Astrocyte (in vitro differentiated cells and primary cell): Measurements from ENCODE around the gene DDC. TPM values are rescaled to one million over a fixed set of nuclear protein-coding genes. Genes with fewer than 3 reads are reported as not detected.

ENCODE experiments used
- DNase-seq: peaks from one replicate; pipeline ENCODE4 v3.0.0-alpha.2; 2010; ENCODE audit warnings: low read depth
- FAIRE-seq: peaks from 2 replicates; lab custom pipeline; 2011; peaks lifted over from hg19 to GRCh38; lab: Jason Lieb, UNC
- H2AFZ ChIP-seq: 2 replicates; pipeline ENCODE4 v1.6.0; 2012; ENCODE audit warnings: low read depth, low read length, inconsistent platforms
- H3K27ac ChIP-seq: 2 replicates; pipeline ENCODE4 v1.5.1; 2011; ENCODE audit warnings: low read depth, low read length, inconsistent platforms
- H3K27me3 ChIP-seq: 2 replicates; pipeline ENCODE4 v1.6.0; 2011; ENCODE audit warnings: low read length, inconsistent platforms; ENCODE audit not compliant: insufficient read depth
- H3K36me3 ChIP-seq: 2 replicates; pipeline ENCODE4 v1.5.1; 2011; ENCODE audit warnings: low read length, inconsistent platforms; ENCODE audit not compliant: insufficient read depth
- H3K4me1 ChIP-seq: 2 replicates; pipeline ENCODE4 v1.5.1; 2011; ENCODE audit warnings: low read length, inconsistent platforms; ENCODE audit not compliant: insufficient read depth
- H3K4me2 ChIP-seq: 2 replicates; pipeline ENCODE4 v1.6.0; 2012; ENCODE audit warnings: low read length, inconsistent platforms
- H3K4me3 ChIP-seq: 2 replicates; pipeline ENCODE4 v1.5.1; 2011; ENCODE audit warnings: low read depth, mild to moderate bottlenecking, low read length, inconsistent platforms; ENCODE audit not compliant: insufficient read depth
- H3K79me2 ChIP-seq: 2 replicates; pipeline ENCODE4 v1.6.0; 2012; ENCODE audit warnings: mild to moderate bottlenecking, low read length, inconsistent platforms; ENCODE audit not compliant: insufficient read depth
- H3K9ac ChIP-seq: 2 replicates; pipeline ENCODE4 v1.6.0; 2012; ENCODE audit warnings: mild to moderate bottlenecking, low read length, inconsistent platforms
- H3K9me3 ChIP-seq: 2 replicates; pipeline ENCODE4 v1.5.1; 2012; ENCODE audit warnings: low read depth, mild to moderate bottlenecking, low read length, inconsistent platforms; ENCODE audit not compliant: insufficient read depth
- H4K20me1 ChIP-seq: 2 replicates; pipeline ENCODE4 v1.6.0; 2012; ENCODE audit warnings: low read length, inconsistent platforms; ENCODE audit not compliant: insufficient read depth
- H3K27ac Mint-ChIP-seq: one replicate; pipeline ENCODE4 v1.8.0; 2021; ENCODE audit warnings: mild to moderate bottlenecking, mixed read lengths; ENCODE audit not compliant: unreplicated experiment
- H3K27me3 Mint-ChIP-seq: one replicate; pipeline ENCODE4 v1.8.0; 2021; ENCODE audit warnings: low read depth, mixed read lengths; ENCODE audit not compliant: unreplicated experiment
- H3K36me3 Mint-ChIP-seq: one replicate; pipeline ENCODE4 v1.8.0; 2021; ENCODE audit warnings: low read depth, mixed read lengths; ENCODE audit not compliant: unreplicated experiment
- H3K4me1 Mint-ChIP-seq: one replicate; pipeline ENCODE4 v1.8.0; 2021; ENCODE audit warnings: low read depth, mixed read lengths; ENCODE audit not compliant: unreplicated experiment
- H3K4me3 Mint-ChIP-seq: one replicate; pipeline ENCODE4 v1.8.0; 2021; ENCODE audit warnings: mild to moderate bottlenecking, moderate library complexity, mixed read lengths; ENCODE audit not compliant: unreplicated experiment
- H3K9me3 Mint-ChIP-seq: one replicate; pipeline ENCODE4 v1.8.0; 2021; ENCODE audit warnings: mild to moderate bottlenecking, mixed read lengths; ENCODE audit not compliant: unreplicated experiment
- CTCF ChIP-seq: IDR thresholded peaks from 2 replicates; pipeline ENCODE4 v1.5.1; 2011; ENCODE audit warnings: low read depth, mild to moderate bottlenecking, inconsistent platforms, low read length, moderate library complexity; ENCODE audit not compliant: insufficient read depth
- EZH2 ChIP-seq: IDR thresholded peaks from 2 replicates; pipeline ENCODE4 v1.6.1; 2012; ENCODE audit warnings: mild to moderate bottlenecking, low read length, inconsistent platforms; ENCODE audit not compliant: insufficient read depth
- total RNA-seq: library from RNA; stranded (reverse); gene quantifications from 2 replicates; pipeline ENCODE4 v1.2.1, GENCODE V29; 2021

The DDC gene
- total RNA-seq, 1 donor from 2014 or later, result not detected

GRCh38 chr7:50467817-50468610, 97.2 kb downstream of the DDC start:
- Mint-ChIP-seq H3K9me3 (no peaks in the 10 kb centered on the region), H3K27ac (no peak overlapping the region), H3K4me1 (peaks cover 6% of the 10 kb centered on the region), H3K27me3 (peaks cover 25% of the 10 kb centered on the region), H3K36me3 (no peaks in the 10 kb centered on the region), H3K4me3 (peak overlapping the region; percentile 55)
- FAIRE-seq, result peak; percentile 39
- H3K27me3 ChIP-seq, result peaks cover 16% of the 10 kb centered on the region
- no peaks in the 10 kb centered on the region for H3K4me1 ChIP-seq
- H3K9ac ChIP-seq, result no peak overlapping the region
- H2AFZ ChIP-seq, result peak overlapping the region; percentile 67
- DNase-seq, result peak; percentile 22
- no peaks in the 10 kb centered on the region for H3K79me2 ChIP-seq
- H3K9me3 ChIP-seq, result no peaks in the 10 kb centered on the region
- TF ChIP-seq EZH2 (no peak), CTCF (peak; percentile 66)
- H3K4me3 ChIP-seq, result no peak overlapping the region
- H4K20me1 ChIP-seq, result no peaks in the 10 kb centered on the region
- H3K27ac ChIP-seq, result no peak overlapping the region
- peak overlapping the region; percentile 63 for H3K4me2 ChIP-seq
- H3K36me3 ChIP-seq, result no peaks in the 10 kb centered on the region

- H3K27ac Mint-ChIP-seq, result no peak overlapping the region
- Histone ChIP-seq H3K79me2 (no peaks in the 10 kb centered on the region), H4K20me1 (no peaks in the 10 kb centered on the region), H3K27me3 (peaks cover 14% of the 10 kb centered on the region), H3K9me3 (no peaks in the 10 kb centered on the region), H2AFZ (no peak overlapping the region), H3K27ac (no peak overlapping the region), H3K4me2 (no peak overlapping the region), H3K4me3 (no peak overlapping the region), H3K9ac (no peak overlapping the region), H3K4me1 (no peaks in the 10 kb centered on the region), H3K36me3 (no peaks in the 10 kb centered on the region)
- FAIRE-seq (no peak), DNase-seq (no peak)
- TF ChIP-seq CTCF, result no peak
- H3K9me3 Mint-ChIP-seq, result no peaks in the 10 kb centered on the region
- peaks cover 6% of the 10 kb centered on the region for H3K4me1 Mint-ChIP-seq
- H3K36me3 Mint-ChIP-seq, result no peaks in the 10 kb centered on the region
- peaks cover 17% of the 10 kb centered on the region for H3K27me3 Mint-ChIP-seq
- H3K4me3 Mint-ChIP-seq, result no peak overlapping the region
These were observed 98.2 kb downstream of the DDC start for GRCh38 chr7:50466815-50467585.
